ENCODE data around the gene MTCH1.

MTCH1 gene

GRCh38 chr6:36962874-36963273, 23.1 kb downstream of the MTCH1 start:
- Histone ChIP-seq H3K4me1 (ENCODE audit: control insufficient read depth, low read depth, low read length) (no peaks in the 10 kb centered on the region), H3K36me3 (ENCODE audit: control insufficient read depth, low read depth, low read length) (peaks cover 6% of the 10 kb centered on the region), H3K9me3 (ENCODE audit: control insufficient read depth, low read depth, low read length) (no peaks in the 10 kb centered on the region), H3K27ac (ENCODE audit: low read length) (no peak overlapping the region), H3K27me3 (ENCODE audit: control insufficient read depth, insufficient read depth, low read length) (no peaks in the 10 kb centered on the region), H3K9ac (ENCODE audit: low read length) (no peak overlapping the region), H3K4me3 (ENCODE audit: low read length) (no peak overlapping the region)

GRCh38 chr6:36961441-36962435, 24.3 kb downstream of the MTCH1 start:
- H3K4me1 ChIP-seq (ENCODE audit: control insufficient read depth, low read depth, low read length) = no peaks in the 10 kb centered on the region
- no peaks in the 10 kb centered on the region for H3K27me3 ChIP-seq (ENCODE audit: control insufficient read depth, insufficient read depth, low read length)
- H3K4me3 ChIP-seq (ENCODE audit: low read length) = no peak overlapping the region
- H3K9me3 ChIP-seq (ENCODE audit: control insufficient read depth, low read depth, low read length) = no peaks in the 10 kb centered on the region
- no peak overlapping the region for H3K27ac ChIP-seq (ENCODE audit: low read length)
- H3K9ac ChIP-seq (ENCODE audit: low read length) = no peak overlapping the region
- H3K36me3 ChIP-seq (ENCODE audit: control insufficient read depth, low read depth, low read length) = no peaks in the 10 kb centered on the region

- H3K27ac ChIP-seq (ENCODE audit: low read length) = no peak overlapping the region
- no peaks in the 10 kb centered on the region for H3K9me3 ChIP-seq (ENCODE audit: control insufficient read depth, low read depth, low read length)
- H3K4me3 ChIP-seq (ENCODE audit: low read length) = no peak overlapping the region
- no peaks in the 10 kb centered on the region for H3K4me1 ChIP-seq (ENCODE audit: control insufficient read depth, low read depth, low read length)
- H3K36me3 ChIP-seq (ENCODE audit: control insufficient read depth, low read depth, low read length) = no peaks in the 10 kb centered on the region
- H3K27me3 ChIP-seq (ENCODE audit: control insufficient read depth, insufficient read depth, low read length) = no peaks in the 10 kb centered on the region
- H3K9ac ChIP-seq (ENCODE audit: low read length) = no peak overlapping the region
These were observed 26.3 kb downstream of the MTCH1 start for GRCh38 chr6:36959555-36960250.

- Histone ChIP-seq H3K36me3 (ENCODE audit: control insufficient read depth, low read depth, low read length) (no peaks in the 10 kb centered on the region), H3K27me3 (ENCODE audit: control insufficient read depth, insufficient read depth, low read length) (no peaks in the 10 kb centered on the region), H3K9ac (ENCODE audit: low read length) (no peak overlapping the region), H3K27ac (ENCODE audit: low read length) (no peak overlapping the region), H3K9me3 (ENCODE audit: control insufficient read depth, low read depth, low read length) (no peaks in the 10 kb centered on the region), H3K4me3 (ENCODE audit: low read length) (no peak overlapping the region), H3K4me1 (ENCODE audit: control insufficient read depth, low read depth, low read length) (no peaks in the 10 kb centered on the region)
These were observed 27.0 kb downstream of the MTCH1 start for GRCh38 chr6:36958775-36959554.

- no peaks in the 10 kb centered on the region for H3K27me3 ChIP-seq (ENCODE audit: control insufficient read depth, insufficient read depth, low read length)
- no peaks in the 10 kb centered on the region for H3K9me3 ChIP-seq (ENCODE audit: control insufficient read depth, low read depth, low read length)
- H3K9ac ChIP-seq (ENCODE audit: low read length) = no peak overlapping the region
- no peaks in the 10 kb centered on the region for H3K4me1 ChIP-seq (ENCODE audit: control insufficient read depth, low read depth, low read length)
- H3K4me3 ChIP-seq (ENCODE audit: low read length) = no peak overlapping the region
- H3K36me3 ChIP-seq (ENCODE audit: control insufficient read depth, low read depth, low read length) = no peaks in the 10 kb centered on the region
- H3K27ac ChIP-seq (ENCODE audit: low read length) = no peak overlapping the region
These were observed 28.2 kb downstream of the MTCH1 start for GRCh38 chr6:36957773-36958271.

GRCh38 chr6:36956446-36956820, 29.6 kb downstream of the MTCH1 start:
- H3K27me3 ChIP-seq (ENCODE audit: control insufficient read depth, insufficient read depth, low read length) = no peaks in the 10 kb centered on the region
- no peak overlapping the region for H3K4me3 ChIP-seq (ENCODE audit: low read length)
- no peaks in the 10 kb centered on the region for H3K36me3 ChIP-seq (ENCODE audit: control insufficient read depth, low read depth, low read length)
- H3K9me3 ChIP-seq (ENCODE audit: control insufficient read depth, low read depth, low read length) = no peaks in the 10 kb centered on the region
- H3K27ac ChIP-seq (ENCODE audit: low read length) = no peak overlapping the region
- no peak overlapping the region for H3K9ac ChIP-seq (ENCODE audit: low read length)
- H3K4me1 ChIP-seq (ENCODE audit: control insufficient read depth, low read depth, low read length) = no peaks in the 10 kb centered on the region

- H3K36me3 ChIP-seq (ENCODE audit: control insufficient read depth, low read depth, low read length) = no peaks in the 10 kb centered on the region
- H3K9me3 ChIP-seq (ENCODE audit: control insufficient read depth, low read depth, low read length) = no peaks in the 10 kb centered on the region
- no peak overlapping the region for H3K9ac ChIP-seq (ENCODE audit: low read length)
- H3K27ac ChIP-seq (ENCODE audit: low read length) = no peak overlapping the region
- no peaks in the 10 kb centered on the region for H3K4me1 ChIP-seq (ENCODE audit: control insufficient read depth, low read depth, low read length)
- no peak overlapping the region for H3K4me3 ChIP-seq (ENCODE audit: low read length)
- no peaks in the 10 kb centered on the region for H3K27me3 ChIP-seq (ENCODE audit: control insufficient read depth, insufficient read depth, low read length)
These were observed 30.1 kb downstream of the MTCH1 start for GRCh38 chr6:36955671-36956445.

- H3K9ac ChIP-seq (ENCODE audit: low read length) = no peak overlapping the region
- H3K4me3 ChIP-seq (ENCODE audit: low read length) = no peak overlapping the region
- no peaks in the 10 kb centered on the region for H3K9me3 ChIP-seq (ENCODE audit: control insufficient read depth, low read depth, low read length)
- no peaks in the 10 kb centered on the region for H3K36me3 ChIP-seq (ENCODE audit: control insufficient read depth, low read depth, low read length)
- H3K27ac ChIP-seq (ENCODE audit: low read length) = no peak overlapping the region
- H3K27me3 ChIP-seq (ENCODE audit: control insufficient read depth, insufficient read depth, low read length) = no peaks in the 10 kb centered on the region
- H3K4me1 ChIP-seq (ENCODE audit: control insufficient read depth, low read depth, low read length) = no peaks in the 10 kb centered on the region
These were observed 30.9 kb downstream of the MTCH1 start for GRCh38 chr6:36955136-36955535.

GRCh38 chr6:36954262-36954931, 31.6 kb downstream of the MTCH1 start, which contains the start of gene PI16:
PI16 (plus strand) TSS chr6:36954738; CDS start chr6:36954761, 23 bp downstream.
- Histone ChIP-seq H3K9ac (ENCODE audit: low read length) (no peak within 1 kb of the TSS), H3K9me3 (ENCODE audit: control insufficient read depth, low read depth, low read length) (no peaks in the 10 kb centered on the region), H3K27me3 (ENCODE audit: control insufficient read depth, insufficient read depth, low read length) (no peaks in the 10 kb centered on the region), H3K4me1 (ENCODE audit: control insufficient read depth, low read depth, low read length) (peaks cover 4% of the 10 kb centered on the region), H3K36me3 (ENCODE audit: control insufficient read depth, low read depth, low read length) (no peaks in the 10 kb centered on the region), H3K4me3 (ENCODE audit: low read length) (no peak within 1 kb of the TSS), H3K27ac (ENCODE audit: low read length) (no peak within 1 kb of the TSS)

- Histone ChIP-seq H3K9ac (ENCODE audit: low read length) (no peak overlapping the region), H3K4me3 (ENCODE audit: low read length) (no peak overlapping the region), H3K9me3 (ENCODE audit: control insufficient read depth, low read depth, low read length) (no peaks in the 10 kb centered on the region), H3K36me3 (ENCODE audit: control insufficient read depth, low read depth, low read length) (no peaks in the 10 kb centered on the region), H3K27me3 (ENCODE audit: control insufficient read depth, insufficient read depth, low read length) (no peaks in the 10 kb centered on the region), H3K27ac (ENCODE audit: low read length) (no peak overlapping the region), H3K4me1 (ENCODE audit: control insufficient read depth, low read depth, low read length) (peaks cover 4% of the 10 kb centered on the region)
These were observed 32.1 kb downstream of the MTCH1 start for GRCh38 chr6:36953931-36954261.

Measured in iPS-18a (cell line).